Right atrium auricular region (tissue), 2 donors: ENCODE data around the gene FRAS1. TPM values are rescaled to one million over a fixed set of nuclear protein-coding genes. Genes with fewer than 3 reads are reported as not detected.
"Not testable (repeated sequence)": the region's sequence is repeated elsewhere in the genome, so short reads cannot be mapped to it uniquely, and the experiment has no call there.

Experiments
- DNase-seq: peaks from one replicate; pipeline ENCODE4 v3.0.0-alpha.2; 2019; ENCODE audit warnings: low spot score
- H3K27ac ChIP-seq, 2 donors: fragments of 200-600 bp; sonication (generic); 1 replicate in 1 of 2; 2 replicates in 1 of 2; pipeline ENCODE4 v1.5.1; 2016 to 2019
- H3K27me3 ChIP-seq, 2 donors: fragments of 200-600 bp; sonication (generic); one replicate each; pipeline versions ENCODE4 v1.5.1 to v1.6.0; 2017 to 2019
- H3K36me3 ChIP-seq: fragments of 200-600 bp; sonication (generic); one replicate; pipeline ENCODE4 v1.5.1; 2016
- H3K4me1 ChIP-seq, 2 donors: fragments of 200-600 bp; sonication (generic); one replicate each; pipeline versions ENCODE4 v1.5.1 to v1.6.0; 2017 to 2019
- H3K4me3 ChIP-seq, 2 donors: fragments of 200-600 bp; sonication (generic); 1 replicate in 1 of 2; 2 replicates in 1 of 2; pipeline ENCODE4 v1.5.1; 2017 to 2019; ENCODE audit warnings: mild to moderate bottlenecking in 1 of 2, moderate library complexity in 1 of 2
- H3K9me3 ChIP-seq, 2 donors: fragments of 200-600 bp; sonication (generic); one replicate each; pipeline ENCODE4 v1.5.1; 2019
- CTCF ChIP-seq, 2 donors: fragments of 200-600 bp; sonication (generic); IDR thresholded peaks; one replicate each; pipeline ENCODE4 v1.5.1; 2019; ENCODE audit warnings: antibody characterized with exemption in 2 of 2
- total RNA-seq, 2 donors: library from RNA; depleted of rRNA; stranded (reverse); fragments of >200 nt; gene quantifications; one replicate each; pipeline ENCODE4 v1.1.0, GENCODE V29; 2016

Gene FRAS1
- total RNA-seq, 2 donors from 2014 or later: 5.8 to 12.9 TPM

GRCh38 chr4:78267790-78268189 lies 210.7 kb downstream of the FRAS1 start:
- DNase-seq: no peak
- no peak for TF ChIP-seq CTCF (IDR thresholded peaks at IDR 0.05)
- Histone ChIP-seq H3K27me3 (no peaks in the 10 kb centered on the region), H3K4me3 (no peak overlapping the region), H3K4me1 (peaks cover 0 to 13% of the 10 kb centered on the region in 2 donors), H3K36me3 (no peaks in the 10 kb centered on the region), H3K9me3 (peaks cover 0 to 8% of the 10 kb centered on the region in 2 donors), H3K27ac (no peak overlapping the region)

- Histone ChIP-seq H3K9me3 (peaks cover 0 to 8% of the 10 kb centered on the region in 2 donors), H3K4me3 (no peak overlapping the region), H3K27ac (peak overlapping the region in 1 of 2 donors; percentile 6), H3K4me1 (peaks cover 0 to 13% of the 10 kb centered on the region in 2 donors), H3K27me3 (no peaks in the 10 kb centered on the region), H3K36me3 (no peaks in the 10 kb centered on the region)
- DNase-seq: no peak
- TF ChIP-seq CTCF (IDR thresholded peaks at IDR 0.05): no peak
These were observed 211.5 kb downstream of the FRAS1 start for GRCh38 chr4:78268597-78268996.

GRCh38 chr4:78275450-78275849 lies 218.3 kb downstream of the FRAS1 start:
- not testable (repeated sequence) for H3K27ac ChIP-seq, H3K4me3 ChIP-seq, H3K36me3 ChIP-seq, H3K9me3 ChIP-seq, H3K4me1 ChIP-seq, H3K27me3 ChIP-seq, DNase-seq

- Histone ChIP-seq H3K4me1 (no peaks in the 10 kb centered on the region), H3K4me3 (no peak overlapping the region), H3K36me3 (no peaks in the 10 kb centered on the region), H3K27me3 (no peaks in the 10 kb centered on the region), H3K9me3 (no peaks in the 10 kb centered on the region), H3K27ac (no peak overlapping the region)
- no peak for TF ChIP-seq CTCF (IDR thresholded peaks at IDR 0.05)
- no peak for DNase-seq
These were observed 229.2 kb downstream of the FRAS1 start for GRCh38 chr4:78286281-78286680.

- H3K36me3 ChIP-seq: no peaks in the 10 kb centered on the region
- H3K4me3 ChIP-seq: no peak overlapping the region
- no peak for TF ChIP-seq CTCF (IDR thresholded peaks at IDR 0.05)
- no peak overlapping the region for H3K27ac ChIP-seq
- H3K27me3 ChIP-seq: no peaks in the 10 kb centered on the region
- DNase-seq: no peak
- H3K4me1 ChIP-seq: peaks cover 0 to 2% of the 10 kb centered on the region in 2 donors
- no peaks in the 10 kb centered on the region for H3K9me3 ChIP-seq
These were observed 231.2 kb downstream of the FRAS1 start for GRCh38 chr4:78288327-78288726.

GRCh38 chr4:78291277-78291676 lies 234.2 kb downstream of the FRAS1 start:
- no peak for TF ChIP-seq CTCF (IDR thresholded peaks at IDR 0.05)
- no peaks in the 10 kb centered on the region for H3K27me3 ChIP-seq
- no peaks in the 10 kb centered on the region for H3K36me3 ChIP-seq
- H3K4me1 ChIP-seq: peaks cover 0 to 13% of the 10 kb centered on the region in 2 donors
- DNase-seq: no peak
- H3K27ac ChIP-seq: no peak overlapping the region
- H3K9me3 ChIP-seq: no peaks in the 10 kb centered on the region
- H3K4me3 ChIP-seq: no peak overlapping the region
